NCI-H748 treated with DMSO at 0.1 percent for 48 hours (cell line): ENCODE results near the gene LDAF1.
A peak's percentile ranks its signal among the peaks of the same experiment; 100 is the strongest.
"Not testable (repeated sequence)": the region's sequence is repeated elsewhere in the genome, so short reads cannot be mapped to it uniquely, and the experiment has no call there.

ENCODE experiments used
- DNase-seq: peaks from one replicate; lab custom pipeline; 2025; lab: John Stamatoyannopoulos, UW

The LDAF1 gene

DNA sequence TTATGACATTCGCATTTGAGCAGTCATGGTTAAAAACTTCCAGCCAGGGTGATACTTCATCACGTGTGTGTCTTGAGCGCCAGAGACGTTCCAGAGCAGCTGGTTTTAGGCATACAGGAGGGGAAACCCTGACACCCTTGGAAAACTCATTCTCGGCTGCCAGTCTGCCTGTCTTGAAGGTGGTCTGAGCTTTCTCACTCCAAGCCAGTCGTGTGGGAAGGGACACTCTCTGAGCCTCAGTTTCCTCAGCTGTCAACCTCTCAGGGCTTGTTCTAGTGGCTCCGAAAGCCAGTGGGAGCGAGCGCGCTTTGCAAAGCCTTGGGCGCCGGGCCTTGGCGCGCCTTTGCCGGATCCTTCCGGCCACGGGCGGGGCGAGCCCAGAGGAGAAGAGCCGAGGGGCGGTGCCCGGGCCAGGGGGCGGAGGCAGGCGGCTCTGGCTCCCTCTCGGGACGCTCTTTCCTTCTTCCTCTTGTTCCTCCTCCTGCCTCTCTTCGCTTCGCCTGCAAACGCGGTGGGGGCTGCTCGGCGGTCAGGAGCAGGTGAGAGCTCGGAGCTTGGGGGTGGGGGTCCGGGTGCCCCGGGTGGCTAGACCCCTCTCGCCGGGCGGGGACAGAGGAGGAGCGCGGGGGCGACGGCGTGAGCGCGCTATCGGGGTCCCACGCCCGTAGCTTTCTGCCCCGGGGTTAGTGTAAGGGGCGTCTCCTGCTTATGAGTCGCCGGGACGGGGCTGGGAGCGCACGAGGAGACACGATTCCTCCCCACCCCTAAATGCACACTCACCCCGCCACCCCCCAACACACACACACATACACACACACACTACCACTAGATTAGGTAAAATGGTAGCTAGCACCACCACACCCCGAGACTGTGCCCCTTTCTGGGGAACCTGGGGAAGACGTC is at the start of gene LDAF1:
Gene LDAF1 (plus strand): TSS at position 467 of the 903 bp plus-strand sequence. CDS start 2,509 bp downstream, outside the sequence.
- peak; percentile 7 for DNase-seq

DNA sequence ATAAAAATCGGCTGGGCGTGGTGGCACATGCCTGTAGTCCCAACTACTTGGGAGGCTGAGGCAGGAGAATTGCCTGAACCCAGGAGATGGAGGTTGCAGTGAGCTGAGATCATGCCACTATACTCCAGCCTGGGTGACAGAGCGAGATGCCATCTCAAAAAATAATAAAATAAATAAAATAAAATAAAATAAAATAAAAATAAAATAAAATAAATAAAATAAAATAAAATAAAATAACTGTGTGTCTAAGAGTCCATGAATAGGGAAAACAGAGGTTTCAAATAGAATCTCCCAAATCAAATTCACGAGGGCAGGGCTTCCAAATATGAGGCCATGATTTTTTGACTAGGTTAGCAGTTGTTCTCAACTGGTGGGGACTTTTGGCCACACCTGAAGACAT is 42.9 kb upstream of the LDAF1 start:
- DNase-seq: not testable (repeated sequence)

DNA sequence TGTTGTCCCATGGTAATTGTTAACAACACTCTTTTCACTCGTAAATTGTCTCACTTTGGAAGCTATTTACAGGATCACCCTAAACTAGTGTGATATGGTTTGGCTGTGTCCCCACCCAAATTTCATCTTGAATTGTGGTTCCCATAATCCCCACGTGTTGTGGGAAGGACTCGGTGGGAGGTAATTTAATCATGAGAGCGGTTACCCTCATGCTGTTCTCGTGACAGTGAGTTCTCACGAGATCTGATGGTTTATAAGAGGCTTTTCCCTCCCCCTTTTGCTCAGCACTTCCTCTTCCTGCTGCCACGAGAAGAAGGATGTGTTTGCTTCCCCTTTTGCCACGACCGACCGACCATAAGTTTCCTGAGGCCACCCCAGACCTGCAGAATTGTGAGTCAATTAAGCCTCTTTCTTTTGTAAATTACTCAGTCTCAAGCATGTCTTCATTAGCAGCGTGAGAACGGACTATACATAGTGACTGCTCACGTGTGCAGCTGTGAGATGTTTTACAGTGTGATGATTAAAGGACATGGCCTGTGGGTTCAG is 42.3 kb upstream of the LDAF1 start:
- DNase-seq: no peak

- DNase-seq: no peak
Observed at GRCh38 chr16:21117567-21117966, 40.9 kb upstream of the LDAF1 start.

- DNase-seq: no peak
Observed at GRCh38 chr16:21120976-21121520, 37.4 kb upstream of the LDAF1 start.

- no peak for DNase-seq
Observed at GRCh38 chr16:21125191-21125590, 33.3 kb upstream of the LDAF1 start.

DNA sequence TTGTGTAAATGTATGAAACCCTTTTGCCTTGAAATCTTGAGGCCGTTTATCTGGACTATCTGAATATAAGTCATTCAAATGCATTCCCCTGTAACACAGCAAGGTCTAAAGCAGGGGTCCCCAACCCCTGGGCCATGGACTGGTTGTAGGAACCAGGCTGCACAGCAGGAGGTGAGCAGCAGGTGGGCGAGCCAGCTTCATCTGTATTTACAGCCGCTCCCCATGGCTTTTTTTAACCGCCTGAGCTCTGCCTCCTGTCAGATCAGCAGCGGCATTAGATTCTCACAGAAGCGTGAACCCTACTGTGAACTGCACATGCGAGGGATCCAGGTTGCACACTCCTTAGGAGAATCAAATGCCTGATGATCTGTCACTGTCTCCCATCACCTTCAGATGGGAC is 32.0 kb upstream of the LDAF1 start:
- no peak for DNase-seq

DNA sequence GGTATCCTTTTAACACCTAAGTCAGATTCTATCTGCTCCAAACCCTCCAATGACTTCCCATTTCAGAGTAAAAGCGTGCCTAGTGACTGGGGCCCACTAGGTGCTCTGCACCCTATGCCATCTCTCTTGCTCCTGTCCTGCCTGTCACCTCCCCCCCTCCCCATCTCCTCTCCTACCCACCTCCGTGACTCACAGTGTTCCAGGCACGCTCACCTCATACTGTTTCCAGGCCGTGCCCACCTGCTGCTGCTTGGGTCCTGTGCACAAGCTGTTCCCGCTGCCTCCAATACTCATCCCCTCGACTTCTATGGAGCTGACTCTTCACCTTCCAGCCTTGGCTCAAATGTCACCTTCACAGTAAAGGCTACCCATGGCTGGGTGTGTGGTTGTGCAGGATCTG is 29.5 kb upstream of the LDAF1 start:
- no peak for DNase-seq

DNA sequence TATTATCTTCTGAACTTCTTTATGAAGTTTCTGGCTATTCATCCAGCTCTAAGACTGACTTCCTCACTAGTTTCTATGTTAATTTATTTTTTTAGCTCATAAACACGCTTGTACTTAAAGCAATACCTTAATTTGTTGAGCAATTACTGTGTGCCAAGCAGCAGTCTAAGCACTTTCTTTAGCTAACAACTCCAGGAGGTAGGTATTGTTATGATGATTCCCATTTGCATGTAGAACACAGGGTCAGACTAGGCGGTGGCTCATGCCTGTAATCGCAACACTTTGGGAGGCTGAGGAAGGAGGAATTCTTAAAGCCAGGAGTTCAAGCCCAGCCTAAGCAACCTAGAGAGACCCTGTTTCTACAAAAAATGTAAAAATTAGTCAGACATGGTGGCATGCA is 27.7 kb upstream of the LDAF1 start:
- no peak for DNase-seq

DNA sequence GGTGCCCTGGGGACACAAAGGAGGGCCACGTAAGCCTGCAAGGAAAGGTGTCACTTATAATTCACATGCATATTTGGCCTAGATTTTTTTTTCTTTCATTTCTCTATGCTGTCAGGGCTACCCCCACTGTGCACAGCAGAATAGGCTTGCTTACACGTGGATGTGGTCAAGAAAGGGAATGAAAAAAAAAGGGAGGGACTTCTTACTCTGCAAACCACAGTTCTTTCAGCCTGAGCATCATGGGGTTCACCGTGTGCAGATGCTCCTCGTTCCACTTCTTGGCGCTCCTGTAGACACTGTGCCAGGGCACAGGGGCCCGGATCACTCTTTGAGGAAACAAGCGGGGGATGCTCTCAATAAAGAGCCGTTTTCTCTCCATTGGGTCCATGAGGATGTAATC is 24.4 kb upstream of the LDAF1 start:
- no peak for DNase-seq

GRCh38 chr16:21145738-21146137 is 12.7 kb upstream of the LDAF1 start:
- DNase-seq: no peak

DNA sequence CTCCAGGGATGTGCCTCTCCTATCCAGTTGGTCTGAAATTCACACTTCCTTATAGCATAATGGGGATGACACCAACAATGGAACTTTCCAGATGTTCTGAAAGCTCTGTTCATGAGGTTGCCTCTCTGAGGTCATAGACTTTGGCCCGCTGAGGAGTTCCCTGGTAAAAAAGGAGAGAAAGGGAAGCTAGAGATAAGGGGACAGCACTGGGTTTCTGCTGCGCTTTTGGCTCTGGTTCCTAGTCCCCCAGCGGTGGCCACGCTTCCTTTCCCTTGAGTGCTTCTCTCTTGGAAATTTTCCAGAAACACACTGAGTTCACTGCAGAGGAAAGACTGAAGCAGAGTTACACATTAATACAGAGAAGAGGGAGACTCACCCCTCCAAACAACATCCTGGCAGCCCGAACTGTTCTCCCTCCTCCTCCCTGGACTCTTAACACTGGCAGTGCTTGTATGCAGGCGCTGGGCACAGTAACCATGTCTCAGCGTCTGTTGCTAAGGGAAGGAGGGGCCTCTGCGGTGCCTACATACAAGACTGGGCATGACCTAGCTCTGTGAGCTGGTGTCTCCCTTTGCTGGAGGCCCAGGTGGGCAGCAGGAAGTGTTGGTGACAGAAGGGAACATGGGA is 8.0 kb upstream of the LDAF1 start, which contains the start of gene DNAH3:
Gene DNAH3 (minus strand): TSS at position 472 of the 627 bp plus-strand sequence. CDS start 527 bp downstream, outside the sequence.
- DNase-seq: no peak

DNA sequence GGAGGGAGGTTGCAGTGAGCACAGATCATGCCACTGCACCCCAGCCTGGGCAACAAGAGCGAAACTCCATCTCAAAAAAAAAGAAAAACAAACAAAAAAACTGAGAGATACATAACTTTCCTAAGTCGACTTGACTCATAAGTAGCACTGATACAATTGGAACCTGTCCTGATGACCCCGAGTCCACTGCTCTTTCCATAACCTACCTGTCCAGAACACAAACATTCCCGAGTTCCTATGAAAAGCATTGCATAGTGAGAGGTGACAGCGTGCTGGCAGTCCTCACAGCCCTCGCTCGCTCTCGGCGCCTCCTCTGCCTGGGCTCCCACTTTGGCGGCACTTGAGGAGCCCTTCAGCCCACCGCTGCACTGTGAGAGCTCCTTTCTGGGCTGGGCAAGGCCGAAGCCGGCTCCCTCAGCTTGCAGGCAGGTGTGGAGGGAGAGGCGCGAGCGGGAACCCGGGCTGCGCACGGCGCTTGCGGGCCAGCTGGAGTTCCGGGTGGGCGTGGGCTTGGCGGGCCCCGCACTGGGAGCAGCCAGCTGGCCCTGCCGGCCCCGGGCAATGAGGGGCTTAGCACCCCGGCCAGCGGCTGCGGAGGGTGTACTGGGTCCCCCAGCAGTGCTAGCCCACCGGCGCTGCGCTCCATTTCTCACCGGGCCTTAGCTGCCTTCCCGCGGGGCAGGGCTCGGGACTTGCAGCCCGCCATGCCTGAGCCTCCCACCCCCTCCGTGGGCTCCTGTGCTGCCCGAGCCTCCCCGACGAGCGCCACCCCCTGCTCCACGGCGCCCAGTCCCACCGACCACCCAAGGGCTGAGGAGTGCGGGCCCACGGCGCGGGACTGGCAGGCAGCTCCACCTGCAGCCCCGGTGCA is 6.1 kb upstream of the LDAF1 start:
- not testable (repeated sequence) for DNase-seq

DNA sequence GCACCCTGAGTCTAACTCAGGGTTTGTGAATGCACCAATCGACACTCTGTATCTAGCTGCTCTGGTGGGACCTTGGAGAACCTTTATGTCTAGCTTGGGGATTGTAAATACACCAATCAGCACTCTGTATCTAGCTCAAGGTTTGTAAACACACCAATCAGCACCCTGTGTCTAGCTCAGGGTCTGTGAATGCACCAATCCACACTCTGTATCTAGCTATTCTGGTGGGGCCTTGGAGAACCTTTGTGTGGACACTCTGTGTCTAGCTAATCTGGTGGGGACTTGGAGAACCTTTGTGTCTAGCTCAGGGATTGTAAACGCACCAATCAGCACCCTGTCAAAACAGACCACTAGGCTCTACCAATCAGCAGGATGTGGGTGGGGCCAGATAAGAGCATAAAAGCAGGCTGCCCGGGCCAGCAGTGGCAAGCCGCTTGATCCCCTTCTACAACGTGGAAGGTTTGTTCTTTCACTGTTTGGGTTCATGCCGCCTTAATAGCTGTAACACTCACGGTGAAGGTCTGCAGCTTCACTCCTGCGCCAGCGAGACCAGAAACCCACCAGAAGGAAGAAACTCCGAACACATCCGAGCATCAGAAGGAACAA is 5.2 kb upstream of the LDAF1 start:
- DNase-seq: not testable (repeated sequence)

DNA sequence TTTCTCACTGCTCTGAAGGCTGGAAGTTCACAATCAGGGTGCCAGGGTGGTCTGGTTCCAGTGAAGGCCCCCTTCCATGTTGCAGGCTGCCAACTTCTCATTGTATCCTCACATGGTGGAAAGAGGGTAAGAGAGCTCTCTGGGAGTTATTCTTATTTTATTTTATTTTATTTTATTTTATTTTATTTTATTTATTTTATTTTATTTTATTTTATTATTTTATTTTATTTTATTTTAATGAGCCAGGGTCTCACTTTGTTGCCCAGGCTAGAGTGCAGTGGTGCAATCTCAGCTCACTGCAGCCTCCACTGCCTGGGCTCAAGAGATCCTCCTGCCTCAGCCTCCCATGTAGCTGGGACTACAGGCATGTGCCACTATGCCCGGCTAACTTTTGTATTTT is 2.5 kb upstream of the LDAF1 start:
- not testable (repeated sequence) for DNase-seq

DNA sequence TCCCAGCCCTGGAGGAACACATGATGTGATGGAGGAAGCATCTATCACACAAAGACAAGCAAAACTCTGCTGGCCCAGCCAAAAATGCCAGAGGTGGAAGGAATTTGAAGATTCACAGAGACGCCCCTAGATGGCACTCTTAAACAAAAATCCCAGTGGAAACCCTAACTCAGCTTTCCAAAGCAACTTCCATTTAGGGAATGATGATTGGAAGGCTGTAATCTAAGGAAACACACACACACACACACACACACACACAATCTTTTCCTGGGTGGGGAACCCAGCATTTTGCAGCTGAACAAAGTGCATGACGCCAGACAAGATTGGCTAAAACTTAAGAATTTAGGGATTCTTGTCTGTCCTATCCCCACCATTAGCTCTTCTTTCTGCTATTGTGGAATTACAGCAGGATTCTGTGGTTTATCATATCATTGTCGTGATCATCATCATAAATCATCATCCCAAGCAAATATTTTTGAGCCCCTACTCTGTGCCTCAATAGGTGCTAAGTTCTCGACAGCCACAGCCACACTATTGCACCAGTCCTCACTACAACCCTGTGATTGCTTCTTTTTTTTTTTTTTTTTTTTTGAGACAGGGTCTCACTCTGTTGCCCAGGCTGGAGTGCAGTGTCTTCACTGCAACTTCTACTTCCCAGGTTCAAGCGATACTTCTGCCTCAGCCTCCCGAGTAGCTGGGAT is 1.6 kb upstream of the LDAF1 start:
- peak; percentile 33 for DNase-seq

- no peak for DNase-seq
Observed at GRCh38 chr16:21157632-21158031, 842 bp upstream of the LDAF1 start.

GRCh38 chr16:21159281-21159951 is 942 bp downstream of the LDAF1 start:
- no peak for DNase-seq

DNA sequence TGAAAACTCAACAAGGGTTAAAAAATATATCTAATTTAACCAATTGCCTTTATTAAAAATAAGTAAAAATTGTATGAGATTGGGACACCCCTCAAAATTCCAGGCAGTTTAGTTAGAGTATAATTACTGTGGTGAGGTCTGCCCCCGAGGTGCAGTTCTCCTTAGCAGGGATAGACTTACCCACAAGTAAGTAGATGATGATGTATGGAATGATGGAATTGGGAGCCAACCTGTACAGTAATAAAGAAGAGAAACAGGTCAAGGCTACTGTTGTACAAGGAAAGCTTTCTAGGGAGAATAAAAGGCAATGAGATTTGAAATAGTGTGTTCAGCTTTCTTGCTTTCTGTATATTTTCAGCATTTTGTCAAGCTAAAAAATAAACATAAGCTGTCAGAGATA is 1.8 kb downstream of the LDAF1 start:
- DNase-seq: no peak

DNA sequence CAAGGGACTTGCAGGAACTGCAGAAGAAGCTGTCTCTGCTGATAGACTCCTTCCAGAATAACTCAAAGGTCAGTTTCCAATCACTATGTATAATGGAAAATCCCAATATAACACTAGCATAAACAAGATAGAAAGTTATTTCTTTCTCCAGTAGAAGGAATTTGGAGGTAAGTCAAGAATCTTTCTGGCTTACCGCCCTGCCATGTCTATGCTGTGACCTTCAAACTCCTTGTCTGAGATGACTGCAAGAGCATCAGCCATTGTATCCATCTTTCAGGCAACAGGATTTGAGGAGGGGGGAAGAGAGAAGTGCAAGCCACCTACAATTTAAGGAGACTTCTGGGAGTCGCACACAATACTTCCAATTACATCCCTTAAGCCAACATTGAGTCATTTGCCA is 2.7 kb downstream of the LDAF1 start:
- no peak for DNase-seq
